GM10266 (cell line): ENCODE data around the gene MYL3.

Experiments
- DNase-seq: peaks from one replicate; pipeline ENCODE4 v3.0.0; 2012; ENCODE audit errors: extremely low spot score
- TF ChIP-seq, protein P1 (sequence below): IDR thresholded peaks from 2 replicates; pipeline ENCODE4 v1.5.1; 2012; ENCODE audit warnings: mild to moderate bottlenecking, low read depth; ENCODE audit not compliant: control insufficient read depth, insufficient read depth; ENCODE audit errors: missing control alignments

The MYL3 gene

DNA sequence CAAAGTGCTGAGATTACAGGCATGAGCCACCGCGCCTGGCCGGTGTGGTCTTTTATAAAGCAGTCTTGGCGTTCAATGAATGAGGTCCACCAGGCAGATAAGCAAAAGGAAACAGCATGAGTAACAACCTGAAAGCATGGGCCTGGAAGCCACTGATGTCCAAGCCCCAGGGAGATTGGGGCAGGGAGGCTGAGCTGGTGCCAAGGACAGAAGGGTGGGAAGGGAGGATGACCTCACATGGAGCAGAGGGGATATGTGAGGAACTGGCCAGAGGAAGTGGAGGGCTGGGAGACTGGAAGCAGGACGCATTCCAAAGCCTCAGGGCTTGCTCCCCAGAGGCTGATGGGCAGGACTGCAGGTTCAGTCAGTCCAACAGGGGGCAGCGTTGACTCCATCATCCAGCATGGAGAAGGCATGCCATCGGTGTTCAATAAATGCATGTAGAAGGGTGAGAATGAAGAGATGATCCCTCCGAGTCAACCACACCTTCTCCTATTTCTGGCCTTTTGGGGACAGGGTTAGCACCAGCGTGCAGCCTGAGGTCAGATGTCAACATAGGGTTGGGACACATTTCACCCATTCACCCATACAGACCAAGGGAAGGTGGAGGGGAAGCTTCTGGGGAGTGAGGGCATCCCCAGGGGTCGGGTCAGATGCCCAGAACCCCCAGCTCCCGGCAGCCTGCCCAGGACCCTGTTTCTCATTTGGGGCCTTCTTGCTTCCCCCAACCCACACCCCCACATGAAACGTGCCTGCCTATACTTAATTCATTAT lies 14.8 kb downstream of the MYL3 start:
- no peak for DNase-seq
- TF ChIP-seq, protein P1, sequence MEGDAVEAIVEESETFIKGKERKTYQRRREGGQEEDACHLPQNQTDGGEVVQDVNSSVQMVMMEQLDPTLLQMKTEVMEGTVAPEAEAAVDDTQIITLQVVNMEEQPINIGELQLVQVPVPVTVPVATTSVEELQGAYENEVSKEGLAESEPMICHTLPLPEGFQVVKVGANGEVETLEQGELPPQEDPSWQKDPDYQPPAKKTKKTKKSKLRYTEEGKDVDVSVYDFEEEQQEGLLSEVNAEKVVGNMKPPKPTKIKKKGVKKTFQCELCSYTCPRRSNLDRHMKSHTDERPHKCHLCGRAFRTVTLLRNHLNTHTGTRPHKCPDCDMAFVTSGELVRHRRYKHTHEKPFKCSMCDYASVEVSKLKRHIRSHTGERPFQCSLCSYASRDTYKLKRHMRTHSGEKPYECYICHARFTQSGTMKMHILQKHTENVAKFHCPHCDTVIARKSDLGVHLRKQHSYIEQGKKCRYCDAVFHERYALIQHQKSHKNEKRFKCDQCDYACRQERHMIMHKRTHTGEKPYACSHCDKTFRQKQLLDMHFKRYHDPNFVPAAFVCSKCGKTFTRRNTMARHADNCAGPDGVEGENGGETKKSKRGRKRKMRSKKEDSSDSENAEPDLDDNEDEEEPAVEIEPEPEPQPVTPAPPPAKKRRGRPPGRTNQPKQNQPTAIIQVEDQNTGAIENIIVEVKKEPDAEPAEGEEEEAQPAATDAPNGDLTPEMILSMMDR, result peak; percentile 45

DNA sequence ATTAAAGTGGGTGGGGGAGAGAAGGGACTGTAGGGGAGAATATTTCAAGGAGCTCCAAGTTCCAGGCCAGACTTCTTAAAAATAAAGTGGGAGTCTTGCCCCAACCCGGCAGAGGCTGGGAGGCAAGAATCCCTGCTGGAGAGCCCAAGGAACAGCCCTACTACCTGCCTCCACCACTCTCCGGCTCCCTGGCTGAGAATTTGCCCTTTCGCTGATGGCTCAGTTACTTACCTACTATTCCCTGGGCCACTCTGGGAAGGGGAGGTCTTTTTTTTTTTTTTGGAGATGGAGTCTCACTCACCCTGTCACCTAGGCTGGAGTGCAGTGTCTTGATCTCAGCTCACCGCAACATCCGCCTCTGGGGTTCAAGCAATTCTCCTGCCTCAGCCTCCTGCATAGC lies 15.5 kb downstream of the MYL3 start:
- TF ChIP-seq, protein P1, result no peak

DNA sequence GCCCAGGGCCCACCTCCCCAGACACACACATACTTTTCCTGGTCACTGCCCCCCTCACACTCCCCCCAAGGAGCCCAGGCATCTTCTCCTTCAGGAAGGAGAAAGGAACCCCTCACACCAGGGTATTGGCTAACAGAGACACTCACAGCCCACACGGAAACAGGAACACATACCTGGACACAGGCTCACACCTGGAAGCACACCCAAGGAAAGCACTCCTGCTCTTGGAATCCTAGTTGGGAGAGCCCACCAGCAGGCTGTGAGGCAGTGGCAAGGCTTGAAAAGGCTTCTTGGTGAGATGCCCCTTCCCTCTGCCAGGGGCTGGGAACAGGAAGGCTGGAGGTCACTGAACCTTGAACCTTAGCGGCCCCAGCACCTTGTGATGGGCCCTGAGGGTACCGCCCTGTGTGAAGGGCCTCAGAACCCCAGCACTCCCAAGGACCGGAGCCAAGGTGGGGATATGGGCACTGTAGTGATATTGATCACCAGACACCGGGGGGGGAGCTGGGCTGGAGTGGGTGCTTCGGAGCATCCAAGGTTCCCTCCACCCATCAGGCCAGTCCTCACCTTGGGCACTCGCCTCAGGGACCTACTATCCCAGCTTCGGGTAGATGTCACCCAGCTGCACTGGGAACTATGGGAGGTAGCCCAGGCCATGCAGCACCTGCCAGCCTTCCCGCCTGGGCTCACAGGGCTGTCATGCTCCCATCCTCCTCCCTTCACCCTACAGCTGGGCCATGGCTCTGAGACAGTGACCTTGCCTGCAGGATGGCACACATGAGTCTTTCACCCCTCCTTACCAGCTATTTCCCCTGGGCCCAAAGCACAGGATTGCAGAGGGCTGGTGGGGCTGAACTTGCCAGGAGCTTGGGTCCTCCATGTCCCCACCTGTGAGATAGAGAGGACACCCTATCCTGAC lies 16.4 kb downstream of the MYL3 start:
- DNase-seq, result no peak
- TF ChIP-seq, protein P1, result no peak

More for the DNA sequence above, 15.5 kb downstream of the MYL3 start:
- DNase-seq, result no peak

DNA sequence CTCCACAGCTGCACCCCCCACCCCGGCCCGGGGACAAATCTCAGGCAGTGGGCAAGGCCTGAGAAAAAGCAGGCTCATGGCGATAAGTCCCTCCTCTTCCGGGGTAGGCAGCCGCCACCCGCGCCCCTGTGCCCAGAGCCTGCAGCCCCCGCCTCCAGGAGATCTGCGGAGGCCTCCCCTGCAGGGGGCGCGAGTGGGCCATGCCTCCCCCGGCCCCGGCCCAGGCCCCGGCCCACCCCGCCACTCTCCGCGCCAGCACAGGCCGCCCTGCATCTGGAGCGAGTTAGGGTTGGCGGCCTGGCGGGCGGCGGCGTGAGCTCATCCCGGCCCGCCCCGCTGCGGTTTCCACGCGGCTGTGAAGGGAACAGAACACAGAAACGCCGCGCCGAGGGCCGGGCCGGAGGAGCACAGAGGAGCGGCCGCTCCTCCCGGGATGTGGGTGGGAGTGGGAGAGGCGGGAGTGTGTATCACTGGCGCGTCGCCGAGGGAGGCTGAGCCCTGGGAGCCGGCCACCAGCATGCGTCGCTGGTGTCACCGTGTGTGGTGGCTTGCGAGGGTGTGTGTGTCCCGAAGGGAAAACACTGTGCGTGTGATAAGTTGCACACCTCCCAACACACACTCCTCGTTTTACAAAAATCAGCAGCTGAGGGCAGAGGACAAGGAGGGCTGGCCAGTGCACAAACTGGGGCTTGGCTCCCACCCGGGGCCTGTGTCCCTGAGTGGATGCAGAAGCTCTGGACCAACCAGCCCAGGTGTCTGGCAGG lies 17.2 kb downstream of the MYL3 start:
- TF ChIP-seq, protein P1, result peak; percentile 54
- peak; percentile 85 for DNase-seq

DNA sequence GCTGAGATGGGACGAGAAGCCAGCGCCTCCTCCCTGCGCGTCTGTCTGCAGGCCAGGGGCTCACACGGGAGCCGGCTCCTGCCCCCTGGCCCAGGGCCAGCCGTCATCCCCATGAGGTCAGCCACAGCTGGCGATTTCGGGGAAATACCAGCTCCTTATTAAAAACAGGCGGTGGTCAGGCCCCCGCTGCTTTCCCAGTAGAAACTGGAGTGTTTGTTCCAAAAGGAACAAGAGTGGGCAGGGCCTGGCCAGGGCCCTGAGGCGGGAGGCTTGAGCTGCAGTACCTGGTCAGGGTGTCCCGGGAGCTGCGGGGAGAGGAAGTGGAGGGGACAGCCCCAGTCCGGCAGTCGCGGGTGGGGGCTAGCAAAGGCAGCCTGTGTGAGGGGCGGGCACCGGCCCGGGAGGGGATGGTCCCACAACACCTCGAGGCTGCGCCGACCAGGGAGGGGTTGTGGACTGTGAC lies 17.8 kb downstream of the MYL3 start:
- TF ChIP-seq, protein P1, result no peak
- no peak for DNase-seq

DNA sequence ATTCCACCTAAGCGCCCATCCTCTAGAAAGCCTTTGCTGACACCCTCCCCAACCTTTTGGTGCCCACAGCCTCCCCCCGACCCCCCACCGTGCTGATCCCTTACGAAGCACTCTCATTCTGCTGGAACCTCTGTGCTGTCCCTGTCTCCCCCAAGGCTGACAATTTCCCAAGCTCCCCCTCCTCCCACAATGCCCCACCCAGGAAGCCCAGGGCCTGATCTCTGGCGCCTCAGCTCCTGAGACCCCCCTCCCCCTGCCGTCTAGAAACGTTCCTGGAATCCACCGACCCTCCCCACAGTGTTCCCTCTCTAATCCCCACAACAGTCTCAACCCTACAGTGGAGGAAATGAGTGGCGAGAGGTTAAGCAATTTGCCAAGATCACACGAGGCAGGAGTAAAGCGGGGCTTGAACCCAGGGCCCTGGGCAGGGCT lies 18.3 kb downstream of the MYL3 start:
- no peak for DNase-seq
- TF ChIP-seq, protein P1, result no peak
